Head of caudate nucleus (tissue), 42 donors: ENCODE results near the gene ANKRD44.
"Not testable (repeated sequence)": the region's sequence is repeated elsewhere in the genome, so short reads cannot be mapped to it uniquely, and the experiment has no call there.

Experiments
- DNase-seq, 42 donors: peaks; one replicate each; pipeline versions ENCODE4 v3.0.0 to v3.0.0-alpha.2; 2020 to 2021; ENCODE audit warnings: mixed read lengths in 7 of 42
- intact Hi-C: fragments of 100-400 bp; cut with DNase I; formaldehyde crosslinking; loops from one replicate; pipeline ENCODE4 v1.15.0; 2022

ANKRD44 gene

DNA sequence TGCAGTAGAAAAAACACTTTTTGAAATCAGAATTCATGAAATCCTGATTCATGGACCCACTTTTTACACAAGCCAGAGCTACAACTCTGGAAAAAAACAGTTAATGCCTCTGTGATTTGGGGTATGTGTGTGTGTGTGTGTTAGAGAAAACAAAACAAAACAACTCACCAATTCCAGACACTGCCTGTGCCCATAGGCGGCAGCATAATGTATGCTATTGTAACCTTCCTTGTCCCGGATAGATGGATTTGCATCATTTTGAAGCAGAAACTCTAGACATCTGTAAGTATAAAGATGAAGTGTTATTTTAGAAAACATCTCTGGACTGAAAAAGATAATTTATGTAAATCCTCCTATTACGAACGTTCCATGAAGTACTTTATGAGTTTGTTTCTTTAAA is 232.0 kb downstream of the ANKRD44 start:
- DNase-seq, result peak in 14 of 42 donors; percentile 17 to 71 (median 48)
- intact Hi-C loops, result loop anchor here (10.0 kb wide), 1 partner anchor 154 kb away; the partner anchor contains the start of gene PGAP1

- intact Hi-C loops, result loop anchor here (10.0 kb wide), 1 partner anchor 153 kb away; the partner anchor contains the start of gene PGAP1
Observed at GRCh38 chr2:197077336-197077735, 233.2 kb downstream of the ANKRD44 start.

GRCh38 chr2:197076652-197077051 is 233.9 kb downstream of the ANKRD44 start:
- DNase-seq, result no peak
- intact Hi-C loops, result loop anchor here (10.0 kb wide), 1 partner anchor 152 kb away; the partner anchor contains the start of gene PGAP1

More at GRCh38 chr2:197077336-197077735, 233.2 kb downstream of the ANKRD44 start:
- no peak for DNase-seq

- intact Hi-C loops, result loop anchor here (10.0 kb wide), 1 partner anchor 151 kb away; the partner anchor contains the start of gene PGAP1
- DNase-seq, result no peak
Observed at GRCh38 chr2:197075754-197076337, 234.7 kb downstream of the ANKRD44 start.

GRCh38 chr2:197075281-197075680 is 235.3 kb downstream of the ANKRD44 start:
- DNase-seq, result no peak
- intact Hi-C loops, result loop anchor here (10.0 kb wide), 1 partner anchor 150 kb away; the partner anchor contains the start of gene PGAP1

DNA sequence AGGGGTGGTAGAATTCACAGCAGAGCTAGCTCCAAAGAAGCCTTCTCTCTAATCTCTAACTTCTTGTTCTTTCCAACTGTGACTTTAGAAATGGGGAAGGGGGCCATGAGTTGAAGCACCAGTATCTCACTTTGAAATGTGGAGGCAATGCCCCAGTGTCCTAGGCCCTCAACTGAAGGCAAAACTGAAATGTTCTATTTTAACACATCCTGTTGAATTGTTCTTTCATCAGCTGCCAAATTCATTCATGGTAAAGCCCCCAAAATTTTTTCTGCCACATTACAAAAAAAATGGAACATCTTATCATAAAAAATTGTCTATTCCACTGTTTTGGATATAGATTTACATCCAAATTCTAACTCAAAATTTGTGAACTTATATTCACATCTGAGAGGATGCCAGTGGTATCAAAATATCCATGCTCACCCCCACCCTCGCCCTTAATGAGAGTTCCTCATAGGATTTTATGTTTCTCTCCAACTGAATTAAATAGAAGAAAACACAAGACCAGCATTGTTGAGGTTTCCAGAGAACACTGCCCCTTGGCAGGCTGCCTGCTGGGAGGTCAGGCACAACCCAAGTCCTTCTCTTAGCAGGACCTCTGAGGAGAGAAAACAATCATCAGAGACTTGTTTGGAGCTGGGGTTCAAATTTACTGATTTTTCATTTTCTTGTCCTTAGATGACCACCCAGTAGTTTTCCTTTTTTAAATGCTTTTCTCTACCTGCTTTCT is 236.7 kb downstream of the ANKRD44 start:
- intact Hi-C loops, result loop anchor here (10.0 kb wide), 1 partner anchor 149 kb away; the partner anchor contains the start of gene PGAP1

GRCh38 chr2:197073270-197073669 is 237.3 kb downstream of the ANKRD44 start:
- DNase-seq, result peak in 6 of 42 donors; percentile 7 to 45 (median 18)
- intact Hi-C loops, result loop anchor here (10.0 kb wide), 1 partner anchor 148 kb away; the partner anchor contains the start of gene PGAP1

More for the DNA sequence above, 236.7 kb downstream of the ANKRD44 start:
- peak; percentile 78 to 97 (median 93) for DNase-seq

DNA sequence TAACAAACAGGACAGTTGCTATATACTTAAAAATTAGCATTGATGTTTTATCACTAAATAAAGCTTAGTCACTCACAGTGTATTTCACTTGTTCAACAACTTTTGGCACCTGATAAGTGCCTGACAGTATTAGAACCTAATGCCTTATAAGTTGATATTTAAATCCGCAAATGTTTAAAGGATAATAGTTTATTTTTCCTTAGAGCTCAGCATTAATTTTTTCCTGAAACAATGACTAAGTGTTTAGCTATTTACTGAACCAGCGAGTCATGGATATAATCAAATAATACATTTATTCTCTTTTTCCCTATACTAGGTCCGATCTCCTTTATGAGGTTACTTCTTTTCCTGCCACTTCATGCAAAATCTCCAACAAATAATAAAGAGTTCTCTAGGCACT is 238.0 kb downstream of the ANKRD44 start:
- intact Hi-C loops, result loop anchor here (10.0 kb wide), 1 partner anchor 148 kb away; the partner anchor contains the start of gene PGAP1
- DNase-seq, result no peak

DNA sequence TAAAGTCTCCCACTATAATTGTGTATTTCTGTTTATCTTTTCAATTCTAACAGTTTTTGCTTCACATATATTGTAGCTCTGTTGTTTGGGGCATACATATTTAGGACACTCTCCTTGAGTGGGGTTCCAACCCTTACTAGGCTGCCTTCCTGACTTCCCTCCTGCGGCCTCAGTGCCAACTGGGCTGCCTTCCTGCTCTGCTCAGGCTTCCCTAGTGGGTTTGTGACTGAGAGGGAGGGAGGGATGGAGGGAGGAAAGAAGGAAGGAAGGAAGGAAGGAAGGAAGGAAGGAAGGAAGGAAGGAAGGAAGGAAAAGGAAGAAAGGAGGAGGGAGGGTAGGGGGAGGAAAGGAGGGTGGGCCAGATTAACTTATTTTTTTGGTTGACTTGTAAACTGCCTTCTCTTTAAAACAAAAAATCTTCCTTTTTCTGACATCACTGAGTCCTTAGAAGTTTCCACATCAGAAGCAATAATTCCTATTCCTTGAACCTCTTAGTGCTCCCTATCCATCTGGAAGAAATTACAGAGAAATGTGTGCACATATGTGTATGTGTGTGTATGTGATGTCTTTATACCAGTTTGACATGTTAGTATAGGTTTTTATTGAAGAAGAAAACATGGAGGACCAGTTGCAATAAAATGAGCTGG is 238.7 kb downstream of the ANKRD44 start:
- peak in 1 of 42 donors; percentile 11 for DNase-seq
- intact Hi-C loops, result loop anchor here (10.0 kb wide), 1 partner anchor 147 kb away; the partner anchor contains the start of gene PGAP1

DNA sequence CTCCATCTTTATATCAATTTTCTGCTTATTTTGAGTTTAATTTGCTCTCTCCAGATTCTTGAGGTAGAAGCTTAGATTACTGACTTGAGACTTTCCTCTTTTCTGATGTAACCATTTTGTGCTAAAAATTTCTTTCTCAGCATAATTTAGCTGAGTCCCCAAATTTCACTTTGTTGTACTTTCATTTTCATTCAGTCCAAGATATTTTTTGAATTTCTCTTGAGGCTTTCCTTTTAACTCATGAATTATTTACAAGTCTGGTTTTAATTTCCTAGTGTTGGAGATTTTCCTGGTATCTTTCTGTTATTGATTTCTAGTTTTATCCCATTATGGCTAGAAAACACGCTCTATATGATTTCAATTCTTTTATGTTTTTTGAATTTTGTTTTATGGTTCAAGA is 239.4 kb downstream of the ANKRD44 start:
- DNase-seq, result no peak
- intact Hi-C loops, result loop anchor here (10.0 kb wide), 1 partner anchor 146 kb away; the partner anchor contains the start of gene PGAP1

- intact Hi-C loops, result loop anchor here (10.0 kb wide), 1 partner anchor 145 kb away; the partner anchor contains the start of gene PGAP1
Observed at GRCh38 chr2:197069958-197070357, 240.6 kb downstream of the ANKRD44 start.

DNA sequence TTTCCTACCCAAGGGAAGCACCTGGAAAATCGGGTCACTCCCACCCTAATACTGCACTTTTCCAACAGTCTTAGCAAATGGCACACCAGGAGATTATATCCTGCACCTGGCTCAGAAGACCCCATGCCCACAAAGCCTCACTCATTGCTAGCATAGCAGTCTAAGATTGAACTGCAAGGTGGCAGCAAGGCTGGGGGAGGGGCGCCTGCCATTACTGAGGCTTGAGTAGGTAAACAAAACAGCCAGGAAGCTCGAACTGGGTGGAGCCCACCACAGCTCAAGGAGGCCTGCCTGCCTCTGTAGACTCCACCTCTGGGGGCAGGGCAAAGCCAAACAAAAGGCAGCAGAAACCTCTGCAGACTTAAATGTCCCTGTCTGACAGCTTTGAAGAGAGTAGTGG is 248.0 kb downstream of the ANKRD44 start:
- intact Hi-C loops, result not testable (repeated sequence)

More at GRCh38 chr2:197069958-197070357, 240.6 kb downstream of the ANKRD44 start:
- no peak for DNase-seq

GRCh38 chr2:197059477-197059876 is 251.1 kb downstream of the ANKRD44 start:
- intact Hi-C loops, result no loop called here
- no peak for DNase-seq

More for the DNA sequence above, 248.0 kb downstream of the ANKRD44 start:
- not testable (repeated sequence) for DNase-seq

GRCh38 chr2:197058777-197059300 is 251.7 kb downstream of the ANKRD44 start:
- no peak for DNase-seq
- intact Hi-C loops, result no loop called here

DNA sequence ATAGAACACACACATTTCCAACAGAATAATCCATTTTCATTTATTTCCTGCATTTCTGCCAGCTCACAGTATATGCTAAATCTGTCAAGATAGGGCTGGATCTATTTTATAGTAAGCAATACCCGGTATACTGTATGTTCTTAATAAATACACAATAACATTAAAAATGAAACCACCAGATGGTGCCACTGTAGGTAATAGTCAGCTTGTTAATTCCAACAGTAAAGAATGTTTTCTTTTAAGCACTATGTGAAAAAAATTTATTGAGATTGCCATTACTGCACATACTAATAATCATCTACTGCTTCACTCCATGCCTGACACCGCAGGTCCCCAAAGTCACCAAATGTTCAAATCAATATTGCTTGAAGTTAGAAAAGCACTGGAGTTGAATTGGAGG is 252.6 kb downstream of the ANKRD44 start:
- intact Hi-C loops, result no loop called here

GRCh38 chr2:197055045-197055444 is 255.5 kb downstream of the ANKRD44 start:
- intact Hi-C loops, result no loop called here
- DNase-seq, result no peak

More for the DNA sequence above, 252.6 kb downstream of the ANKRD44 start:
- no peak for DNase-seq

- intact Hi-C loops, result no loop called here
- DNase-seq, result no peak
Observed at GRCh38 chr2:197054437-197054836, 256.1 kb downstream of the ANKRD44 start.

GRCh38 chr2:197052356-197052755 is 258.2 kb downstream of the ANKRD44 start:
- intact Hi-C loops, result no loop called here
- no peak for DNase-seq

GRCh38 chr2:197045115-197045514 is 265.5 kb downstream of the ANKRD44 start:
- DNase-seq, result no peak
- intact Hi-C loops, result no loop called here
